PC-9 (cell line): ENCODE data around the gene TXNRD1. TPM values are rescaled to one million over a fixed set of nuclear protein-coding genes. Genes with fewer than 3 reads are reported as not detected.
"Not testable (repeated sequence)": the region's sequence is repeated elsewhere in the genome, so short reads cannot be mapped to it uniquely, and the experiment has no call there.

Source experiments
- BruUV-seq: library from RNA; stranded (reverse); fragments of 400-500 nt; replicated peaks from 2 replicates; lab custom pipeline; 2021; lab: Mats Ljungman, UMichigan
- CTCF ChIA-PET: fragments of 300-600 bp; sonication (Branson Sonifier 250); formaldehyde crosslinking; loops from one replicate; lab custom pipeline; 2022; ENCODE audit warnings: antibody characterized with exemption; lab: Charles Lee
- POLR2A ChIA-PET: fragments of 300-600 bp; sonication (Branson Sonifier 250); formaldehyde crosslinking; loops from one replicate; lab custom pipeline; 2022; ENCODE audit warnings: antibody characterized with exemption; ENCODE audit not compliant: unreplicated experiment; lab: Charles Lee
- DNase-seq, 2 experiments: peaks; one replicate each; pipeline versions ENCODE4 v3.0.0 to v3.0.0-alpha.2; 2015 to 2022; ENCODE audit warnings: mixed read lengths in 1 of 2
- H2AFZ ChIP-seq: fragments of 200-600 bp; sonication (generic); 2 replicates; pipeline ENCODE4 v1.8.1; 2017; ENCODE audit warnings: antibody characterized with exemption
- H3F3A ChIP-seq: fragments of 200-600 bp; sonication (generic); 2 replicates; pipeline ENCODE4 v1.8.1; 2017; ENCODE audit warnings: antibody characterized with exemption, mild to moderate bottlenecking, low read depth; ENCODE audit not compliant: insufficient read depth
- H3K27ac ChIP-seq: fragments of 200-600 bp; sonication (generic); 2 replicates; pipeline ENCODE4 v1.6.1; 2016; ENCODE audit warnings: mixed run types
- H3K27me3 ChIP-seq: fragments of 200-600 bp; sonication (generic); 2 replicates; pipeline ENCODE4 v1.6.1; 2016; ENCODE audit warnings: low read depth, mixed run types; ENCODE audit not compliant: insufficient read depth
- H3K36me3 ChIP-seq: fragments of 200-600 bp; sonication (generic); 2 replicates; pipeline ENCODE4 v1.6.1; 2016; ENCODE audit warnings: low read depth, mixed run types
- H3K4me1 ChIP-seq: fragments of 200-600 bp; sonication (generic); replicated peaks from 2 replicates; pipeline ENCODE4 v1.6.1; 2016; ENCODE audit warnings: mixed run types; ENCODE audit not compliant: insufficient read depth
- H3K4me2 ChIP-seq: fragments of 200-600 bp; sonication (generic); 2 replicates; pipeline ENCODE4 v1.6.1; 2017; ENCODE audit warnings: mixed run types
- H3K4me3 ChIP-seq: fragments of 200-600 bp; sonication (generic); 2 replicates; pipeline ENCODE4 v1.6.1; 2016; ENCODE audit warnings: mixed run types
- H3K79me2 ChIP-seq: fragments of 200-600 bp; sonication (generic); 2 replicates; pipeline ENCODE4 v1.6.1; 2017; ENCODE audit warnings: low read depth, mixed run types
- H3K9me2 ChIP-seq: fragments of 200-600 bp; sonication (generic); 2 replicates; pipeline ENCODE4 v1.8.1; 2017; ENCODE audit warnings: mild to moderate bottlenecking; ENCODE audit not compliant: insufficient read depth
- H3K9me3 ChIP-seq: fragments of 200-600 bp; sonication (generic); 2 replicates; pipeline ENCODE4 v1.8.1; 2016; ENCODE audit warnings: low read depth; ENCODE audit not compliant: insufficient read depth
- H4K20me1 ChIP-seq: fragments of 200-600 bp; sonication (generic); 2 replicates; pipeline ENCODE4 v1.8.1; 2017; ENCODE audit not compliant: insufficient read depth
- EZH2 ChIP-seq: fragments of 200-600 bp; sonication (generic); IDR thresholded peaks from 2 replicates; pipeline ENCODE4 v1.8.0; 2017; ENCODE audit warnings: antibody characterized with exemption, low read depth
- intact Hi-C: fragments of 100-400 bp; cut with micrococcal nuclease; formaldehyde crosslinking; loops from one replicate; pipeline ENCODE4 v1.10.0; 2022; ENCODE audit not compliant: unreplicated experiment
- total RNA-seq: library from RNA; stranded (reverse); gene quantifications from 2 replicates; pipeline ENCODE4 v1.2.3, GENCODE V29; 2021
- TF ChIP-seq, protein P1 (sequence below): fragments of 200-600 bp; sonication (generic); conservative IDR thresholded peaks from 2 replicates; pipeline ENCODE4 v1.6.1; 2017; ENCODE audit warnings: mixed run types, antibody characterized with exemption, mild to moderate bottlenecking, moderate library complexity

Gene TXNRD1
- total RNA-seq, 1 experiment from 2014 or later: 1,250 TPM

- Histone ChIP-seq H3K9me2 (no peaks in the 10 kb centered on the region), H3K27ac (peak overlapping the region; percentile 99), H3K36me3 (peaks cover 87% of the 10 kb centered on the region), H2AFZ (no peak overlapping the region), H3K4me3 (peak overlapping the region; percentile 96), H3K4me2 (peak overlapping the region; percentile 97), H3K9me3 (no peaks in the 10 kb centered on the region), H4K20me1 (peaks cover 94% of the 10 kb centered on the region), H3K27me3 (no peaks in the 10 kb centered on the region), H3K79me2 (peaks cover 99% of the 10 kb centered on the region), H3F3A (peaks cover 95% of the 10 kb centered on the region), H3K4me1 (peaks cover 26% of the 10 kb centered on the region)
- peak in 1 of 2 experiments; percentile 33 for DNase-seq
- intact Hi-C loops: no loop called here
- no TSS peak for BruUV-seq
- CTCF ChIA-PET: interaction anchor here (0.6 kb wide), 1 partner anchor 25 kb away, joined by 6 read pairs; no protein-coding TSS in a partner anchor
- POLR2A ChIA-PET: interaction anchor here (0.6 to 1.6 kb wide), 4 partner anchors 15 to 76 kb away, joined by 5 to 20 read pairs (median 10); no protein-coding TSS in a partner anchor
- TF ChIP-seq EZH2: no peak
- TF ChIP-seq, protein P1, sequence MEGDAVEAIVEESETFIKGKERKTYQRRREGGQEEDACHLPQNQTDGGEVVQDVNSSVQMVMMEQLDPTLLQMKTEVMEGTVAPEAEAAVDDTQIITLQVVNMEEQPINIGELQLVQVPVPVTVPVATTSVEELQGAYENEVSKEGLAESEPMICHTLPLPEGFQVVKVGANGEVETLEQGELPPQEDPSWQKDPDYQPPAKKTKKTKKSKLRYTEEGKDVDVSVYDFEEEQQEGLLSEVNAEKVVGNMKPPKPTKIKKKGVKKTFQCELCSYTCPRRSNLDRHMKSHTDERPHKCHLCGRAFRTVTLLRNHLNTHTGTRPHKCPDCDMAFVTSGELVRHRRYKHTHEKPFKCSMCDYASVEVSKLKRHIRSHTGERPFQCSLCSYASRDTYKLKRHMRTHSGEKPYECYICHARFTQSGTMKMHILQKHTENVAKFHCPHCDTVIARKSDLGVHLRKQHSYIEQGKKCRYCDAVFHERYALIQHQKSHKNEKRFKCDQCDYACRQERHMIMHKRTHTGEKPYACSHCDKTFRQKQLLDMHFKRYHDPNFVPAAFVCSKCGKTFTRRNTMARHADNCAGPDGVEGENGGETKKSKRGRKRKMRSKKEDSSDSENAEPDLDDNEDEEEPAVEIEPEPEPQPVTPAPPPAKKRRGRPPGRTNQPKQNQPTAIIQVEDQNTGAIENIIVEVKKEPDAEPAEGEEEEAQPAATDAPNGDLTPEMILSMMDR: no peak
Observed at GRCh38 chr12:104291867-104292524, 76.4 kb downstream of the TXNRD1 start.

GRCh38 chr12:104292872-104293794 is 77.6 kb downstream of the TXNRD1 start:
- POLR2A ChIA-PET: interaction anchor here (0.6 to 1.0 kb wide), 2 partner anchors 16 to 69 kb away, joined by 8 to 20 read pairs; no protein-coding TSS in a partner anchor

DNA sequence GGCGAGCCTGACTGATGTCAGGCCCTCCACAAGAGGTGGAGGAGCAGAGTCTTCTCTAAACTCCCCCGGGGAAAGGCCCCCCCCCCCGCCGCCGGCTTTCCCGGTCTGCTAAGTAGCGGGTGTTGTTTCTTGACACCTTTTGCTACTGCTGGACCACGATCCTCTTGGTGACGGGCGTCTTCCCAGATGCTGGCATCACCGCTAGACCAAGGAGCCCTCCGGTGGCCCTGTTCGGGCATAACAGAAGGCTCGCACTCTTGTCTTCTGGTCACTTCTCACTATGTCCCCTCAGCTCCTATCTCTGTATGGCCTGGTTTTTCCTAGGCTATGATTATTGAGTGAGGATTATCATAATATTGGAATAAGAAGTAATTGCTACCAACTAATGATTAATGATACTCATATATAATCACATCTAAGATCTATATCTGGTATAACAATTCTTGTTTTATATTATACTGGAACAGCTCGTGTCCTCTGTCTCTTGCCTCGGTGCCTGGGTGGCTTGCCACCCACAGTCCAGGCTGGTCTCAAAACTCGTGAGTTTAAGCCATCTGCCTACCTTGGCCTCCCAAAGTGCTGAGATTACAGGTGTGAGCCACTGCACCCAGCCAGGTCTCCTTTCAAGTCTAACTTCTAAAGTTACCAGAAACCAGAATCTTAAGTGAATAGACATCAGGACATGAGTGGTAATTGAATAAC is 78.7 kb downstream of the TXNRD1 start:
- Histone ChIP-seq H4K20me1 (peaks cover 95% of the 10 kb centered on the region), H3K36me3 (peaks cover 84% of the 10 kb centered on the region), H3F3A (peaks cover 95% of the 10 kb centered on the region), H3K79me2 (peaks cover 99% of the 10 kb centered on the region), H3K27ac (peak overlapping the region; percentile 99), H3K4me2 (peak overlapping the region; percentile 97), H3K4me1 (peaks cover 47% of the 10 kb centered on the region), H3K4me3 (peak overlapping the region; percentile 96)
- H3K9me3 ChIP-seq, BruUV-seq, intact Hi-C loops, POLR2A ChIA-PET, H2AFZ ChIP-seq, CTCF ChIA-PET, H3K27me3 ChIP-seq, H3K9me2 ChIP-seq: not testable (repeated sequence)
- DNase-seq: peak in 1 of 2 experiments; percentile 53

More at GRCh38 chr12:104292872-104293794, 77.6 kb downstream of the TXNRD1 start:
- CTCF ChIA-PET: interaction anchor here (0.6 kb wide), 1 partner anchor 24 kb away, joined by 6 read pairs; no protein-coding TSS in a partner anchor
- no peaks in the 10 kb centered on the region for H3K27me3 ChIP-seq
- intact Hi-C loops: no loop called here
- TF ChIP-seq EZH2: no peak
- TF ChIP-seq, protein P1: no peak; the same call in 1 of the 2 replicates
- peaks cover 99% of the 10 kb centered on the region for H3K79me2 ChIP-seq
- H3K36me3 ChIP-seq: peaks cover 87% of the 10 kb centered on the region
- no peak overlapping the region for H2AFZ ChIP-seq
- peaks cover 95% of the 10 kb centered on the region for H4K20me1 ChIP-seq
- H3K9me2 ChIP-seq: no peaks in the 10 kb centered on the region
- H3K27ac ChIP-seq: peak overlapping the region; percentile 99
- H3K4me1 ChIP-seq: peaks cover 35% of the 10 kb centered on the region
- peak in 1 of 2 experiments; percentile 36 for DNase-seq
- no peaks in the 10 kb centered on the region for H3K9me3 ChIP-seq
- peaks cover 95% of the 10 kb centered on the region for H3F3A ChIP-seq
- BruUV-seq: TSS peak; percentile 95
- H3K4me2 ChIP-seq: peak overlapping the region; percentile 97
- H3K4me3 ChIP-seq: peak overlapping the region; percentile 96
